Muscle of back (tissue), 11 donors: Measurements from ENCODE around the gene C19orf53. TPM values are rescaled to one million over a fixed set of nuclear protein-coding genes. Genes with fewer than 3 reads are reported as not detected.
"Not testable (repeated sequence)": the region's sequence is repeated elsewhere in the genome, so short reads cannot be mapped to it uniquely, and the experiment has no call there.

Source experiments
- DNase-seq, 3 donors: peaks; one replicate each; pipeline versions ENCODE4 v3.0.0 to v3.0.0-alpha.2; 2013
- polyA plus RNA-seq, 10 donors: library from polyadenylated mRNA; unstranded; fragments of 120-200 nt; gene quantifications; one replicate each; pipeline ENCODE4 v1.2.1, GENCODE V29; 2013; ENCODE audit not compliant: insufficient read length in 10 of 10

Gene C19orf53
- polyA plus RNA-seq, 10 donors = 81.1 to 140 (median 107) TPM

GRCh38 chr19:13761423-13761822 lies 12.8 kb upstream of the C19orf53 start:
- DNase-seq = no peak

GRCh38 chr19:13762635-13763235 lies 11.5 kb upstream of the C19orf53 start:
- no peak for DNase-seq

GRCh38 chr19:13763265-13763664 lies 11.0 kb upstream of the C19orf53 start:
- peak in 1 of 3 donors; percentile 8 for DNase-seq

GRCh38 chr19:13764101-13764807 lies 10.0 kb upstream of the C19orf53 start, which contains the start of gene MRI1:
MRI1 (plus strand) TSS chr19:13764522; CDS start chr19:13764589, 67 bp downstream.
- DNase-seq = peak; percentile 59 to 91 (median 83)

GRCh38 chr19:13764821-13765394 lies 9.3 kb upstream of the C19orf53 start:
- peak in 1 of 3 donors; percentile 51 for DNase-seq

- no peak for DNase-seq
Measured at GRCh38 chr19:13765395-13766094, 8.7 kb upstream of the C19orf53 start.

GRCh38 chr19:13766095-13766481 lies 8.2 kb upstream of the C19orf53 start:
- no peak for DNase-seq

- no peak for DNase-seq
Measured at GRCh38 chr19:13768510-13768909, 5.7 kb upstream of the C19orf53 start.

- no peak for DNase-seq
Measured at GRCh38 chr19:13770013-13770635, 4.1 kb upstream of the C19orf53 start.

- no peak for DNase-seq
Measured at GRCh38 chr19:13778398-13778797, 4.1 kb downstream of the C19orf53 start.

- no peak for DNase-seq
Measured at GRCh38 chr19:13778847-13779246, 4.6 kb downstream of the C19orf53 start.

GRCh38 chr19:13779794-13780193 lies 5.5 kb downstream of the C19orf53 start:
- DNase-seq = not testable (repeated sequence)

GRCh38 chr19:13781547-13781946 lies 7.3 kb downstream of the C19orf53 start:
- DNase-seq = peak; percentile 86 to 94 (median 87)

GRCh38 chr19:13782537-13782936 lies 8.3 kb downstream of the C19orf53 start:
- DNase-seq = no peak

GRCh38 chr19:13783565-13784500 lies 9.6 kb downstream of the C19orf53 start:
- DNase-seq = no peak

- peak; percentile 37 to 72 (median 54) for DNase-seq
Measured at GRCh38 chr19:13784731-13785452, 10.6 kb downstream of the C19orf53 start.

- peak in 1 of 3 donors; percentile 42 for DNase-seq
Measured at GRCh38 chr19:13788991-13789390, 14.7 kb downstream of the C19orf53 start.

GRCh38 chr19:13790354-13790753 lies 16.1 kb downstream of the C19orf53 start:
- no peak for DNase-seq

- DNase-seq = not testable (repeated sequence)
Measured at GRCh38 chr19:13793317-13793716, 19.1 kb downstream of the C19orf53 start.

GRCh38 chr19:13794398-13794756 lies 20.1 kb downstream of the C19orf53 start:
- DNase-seq = peak; percentile 80 to 95 (median 83)
